Stimulated activated CD4-positive, alpha-beta T cell treated with anti-CD3 and anti-CD28 coated beads, Interleukin-15, amount 100 ng/mL, for 1 hour (primary cell): Measurements from ENCODE around the gene CDK19.
"Not testable (repeated sequence)": the region's sequence is repeated elsewhere in the genome, so short reads cannot be mapped to it uniquely, and the experiment has no call there.

ENCODE experiments used
- DNase-seq, 2 donors: peaks; one replicate each; pipeline ENCODE4 v3.0.0-alpha.2; 2020; ENCODE audit warnings: low read depth in 1 of 2, low spot score in 1 of 2

The CDK19 gene

GRCh38 chr6:110760589-110760988 lies 54.7 kb downstream of the CDK19 start:
- DNase-seq = no peak

- not testable (repeated sequence) for DNase-seq
Observed at GRCh38 chr6:110760098-110760497, 55.2 kb downstream of the CDK19 start.

GRCh38 chr6:110757926-110758325 lies 57.3 kb downstream of the CDK19 start:
- DNase-seq = no peak

GRCh38 chr6:110756817-110757216 lies 58.5 kb downstream of the CDK19 start:
- DNase-seq = no peak

- DNase-seq = no peak
Observed at GRCh38 chr6:110755411-110755834, 59.8 kb downstream of the CDK19 start.

GRCh38 chr6:110753936-110754668 lies 61.2 kb downstream of the CDK19 start:
- DNase-seq = not testable (repeated sequence)

- no peak for DNase-seq
Observed at GRCh38 chr6:110748453-110748852, 66.8 kb downstream of the CDK19 start.

GRCh38 chr6:110746680-110747079 lies 68.6 kb downstream of the CDK19 start:
- DNase-seq = no peak

GRCh38 chr6:110744991-110745390 lies 70.3 kb downstream of the CDK19 start:
- DNase-seq = no peak

GRCh38 chr6:110742552-110742951 lies 72.7 kb downstream of the CDK19 start:
- not testable (repeated sequence) for DNase-seq

- DNase-seq = no peak
Observed at GRCh38 chr6:110741517-110741916, 73.8 kb downstream of the CDK19 start.

- DNase-seq = no peak
Observed at GRCh38 chr6:110738899-110739365, 76.3 kb downstream of the CDK19 start.

- DNase-seq = no peak
Observed at GRCh38 chr6:110735666-110736065, 79.6 kb downstream of the CDK19 start.

- DNase-seq = no peak
Observed at GRCh38 chr6:110731898-110732297, 83.4 kb downstream of the CDK19 start.

- no peak for DNase-seq
Observed at GRCh38 chr6:110731196-110731595, 84.1 kb downstream of the CDK19 start.

GRCh38 chr6:110728501-110728900 lies 86.8 kb downstream of the CDK19 start:
- DNase-seq = no peak

- DNase-seq = no peak
Observed at GRCh38 chr6:110723017-110723416, 92.3 kb downstream of the CDK19 start.

- no peak for DNase-seq
Observed at GRCh38 chr6:110720066-110720465, 95.2 kb downstream of the CDK19 start.

- not testable (repeated sequence) for DNase-seq
Observed at GRCh38 chr6:110719601-110720000, 95.7 kb downstream of the CDK19 start.

GRCh38 chr6:110714143-110714542 lies 101.1 kb downstream of the CDK19 start:
- no peak for DNase-seq

GRCh38 chr6:110712238-110712637 lies 103.0 kb downstream of the CDK19 start:
- DNase-seq = no peak

- DNase-seq = no peak
Observed at GRCh38 chr6:110710115-110710514, 105.2 kb downstream of the CDK19 start.

- no peak for DNase-seq
Observed at GRCh38 chr6:110708295-110708950, 106.8 kb downstream of the CDK19 start.
